CD4-positive, alpha-beta T cell treated with Interleukin-12 subunit alpha and Interleukin-12 subunit beta, for 1 hour (primary cell): Measurements from ENCODE around the gene C3orf70.

Source experiments
- DNase-seq: peaks from one replicate; pipeline ENCODE4 v3.0.0-alpha.2; 2020

Gene C3orf70

GRCh38 chr3:185152410-185153170 is at the start of gene C3orf70:
Gene C3orf70 (minus strand): TSS chr3:185153060. CDS start chr3:185152823, 237 bp downstream.
- DNase-seq = peak; percentile 5

- no peak for DNase-seq
Measured at GRCh38 chr3:185200639-185201038, 47.8 kb upstream of the C3orf70 start.

GRCh38 chr3:185199671-185200070 is 46.8 kb upstream of the C3orf70 start:
- no peak for DNase-seq

GRCh38 chr3:185199206-185199605 is 46.3 kb upstream of the C3orf70 start:
- DNase-seq = no peak

- DNase-seq = no peak
Measured at GRCh38 chr3:185197068-185197467, 44.2 kb upstream of the C3orf70 start.

GRCh38 chr3:185195652-185196051 is 42.8 kb upstream of the C3orf70 start:
- no peak for DNase-seq

- DNase-seq = no peak
Measured at GRCh38 chr3:185188816-185189215, 36.0 kb upstream of the C3orf70 start.

- DNase-seq = no peak
Measured at GRCh38 chr3:185187391-185187790, 34.5 kb upstream of the C3orf70 start.

GRCh38 chr3:185176750-185177359 is 24.0 kb upstream of the C3orf70 start:
- DNase-seq = peak; percentile 19

GRCh38 chr3:185175370-185175987 is 22.6 kb upstream of the C3orf70 start:
- no peak for DNase-seq

GRCh38 chr3:185172086-185173049 is 19.5 kb upstream of the C3orf70 start:
- DNase-seq = no peak

- DNase-seq = no peak
Measured at GRCh38 chr3:185164428-185165217, 11.8 kb upstream of the C3orf70 start.

- no peak for DNase-seq
Measured at GRCh38 chr3:185162634-185163033, 9.8 kb upstream of the C3orf70 start.

- DNase-seq = no peak
Measured at GRCh38 chr3:185161761-185162160, 8.9 kb upstream of the C3orf70 start.

- DNase-seq = no peak
Measured at GRCh38 chr3:185157347-185157746, 4.5 kb upstream of the C3orf70 start.

- DNase-seq = no peak
Measured at GRCh38 chr3:185155678-185156077, 2.8 kb upstream of the C3orf70 start.

- no peak for DNase-seq
Measured at GRCh38 chr3:185153861-185154629, 1.2 kb upstream of the C3orf70 start.

- DNase-seq = no peak
Measured at GRCh38 chr3:185153171-185153771, 411 bp upstream of the C3orf70 start.

GRCh38 chr3:185151964-185152409 is 873 bp downstream of the C3orf70 start:
- no peak for DNase-seq

- DNase-seq = no peak
Measured at GRCh38 chr3:185151101-185151963, 1.5 kb downstream of the C3orf70 start.
